GM21717 (cell line): Measurements from ENCODE around the gene CTRB2.
"Not testable (repeated sequence)": the region's sequence is repeated elsewhere in the genome, so short reads cannot be mapped to it uniquely, and the experiment has no call there.

Experiments used
- ATAC-seq: cut with Tn5 transposase; IDR thresholded peaks from one replicate; pipeline ENCODE4 v1.9.1; 2021; ENCODE audit warnings: mild to moderate bottlenecking, moderate library complexity; ENCODE audit not compliant: unreplicated experiment

CTRB2 gene

DNA sequence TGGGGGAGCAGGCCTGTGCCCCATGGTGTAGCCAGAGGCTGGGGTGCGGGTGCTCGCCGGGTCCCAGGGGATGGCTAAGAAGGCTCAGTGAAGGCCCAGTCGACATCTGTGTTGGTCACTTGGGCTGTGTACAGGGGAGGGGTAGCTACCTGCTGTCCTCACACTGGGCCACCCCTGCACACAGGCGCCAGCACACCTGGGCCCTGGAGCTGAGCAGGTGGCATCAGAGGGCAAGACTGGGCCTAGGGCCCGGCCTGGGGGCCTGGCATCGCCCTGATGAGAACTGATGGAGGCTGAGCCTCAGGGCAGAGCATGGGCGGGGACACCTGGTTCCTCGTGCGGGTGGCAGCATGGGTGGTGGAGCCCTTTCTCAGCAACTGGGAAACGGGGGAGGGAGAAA lies 870 bp upstream of the CTRB2 start:
- ATAC-seq: no peak

DNA sequence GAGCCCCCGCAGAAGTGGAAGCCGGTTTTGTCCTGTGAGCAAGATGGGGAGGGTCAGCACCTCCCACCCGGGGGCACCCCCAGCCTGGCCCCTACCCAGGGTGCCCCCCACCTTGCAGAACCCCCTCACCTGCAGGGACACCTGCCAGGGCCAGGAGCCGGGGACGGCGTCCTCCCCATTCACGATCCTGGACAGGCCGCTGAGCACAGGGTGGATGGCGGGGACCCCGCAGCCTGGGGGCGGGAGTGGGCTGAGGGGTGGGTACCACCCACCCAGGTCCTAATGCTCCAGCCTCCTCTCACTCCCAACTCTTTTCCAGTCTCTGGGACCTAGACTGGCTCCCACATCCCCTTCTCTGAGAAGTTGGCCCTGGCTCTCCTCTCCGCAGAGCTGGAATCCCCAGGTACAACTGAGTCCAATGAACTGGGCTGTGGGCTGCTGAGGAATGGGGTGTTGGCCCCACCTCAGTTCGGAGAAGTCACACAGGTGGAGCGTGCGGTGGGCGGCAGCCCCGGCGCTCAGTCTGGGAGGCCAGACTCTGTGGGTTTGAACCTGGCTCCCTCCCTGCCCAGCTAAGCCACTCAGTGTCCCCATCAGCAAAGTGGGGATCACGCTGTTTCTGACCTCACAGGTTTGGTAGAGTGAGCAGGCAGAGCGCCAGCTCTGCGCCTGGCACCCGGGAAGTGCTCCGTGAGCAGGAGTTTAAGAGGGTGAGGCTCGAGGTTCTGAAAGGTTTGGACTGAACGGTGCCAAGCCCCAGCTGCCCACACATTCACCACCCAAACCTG lies 806 bp downstream of the CTRB2 start:
- not testable (repeated sequence) for ATAC-seq

DNA sequence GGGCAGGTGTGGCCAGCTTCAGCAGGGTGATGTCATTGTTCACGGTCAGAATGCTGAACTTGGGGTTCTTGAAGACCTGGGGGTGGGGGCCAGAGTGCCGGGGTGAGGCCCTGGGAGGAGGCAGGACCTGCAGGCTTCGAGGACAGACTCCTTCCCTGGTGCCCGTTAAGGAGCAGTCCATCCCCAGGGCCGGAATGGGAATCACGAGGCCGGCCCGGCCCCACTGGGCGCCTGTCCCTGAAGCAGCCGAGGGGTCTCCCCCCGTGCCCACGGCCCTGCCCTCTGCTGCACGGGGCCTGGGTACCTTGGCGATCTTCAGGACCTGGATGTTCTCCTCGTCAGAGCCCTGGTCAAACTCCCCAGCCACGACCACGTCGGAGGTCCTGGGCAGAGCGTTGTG lies 1.5 kb downstream of the CTRB2 start:
- not testable (repeated sequence) for ATAC-seq

DNA sequence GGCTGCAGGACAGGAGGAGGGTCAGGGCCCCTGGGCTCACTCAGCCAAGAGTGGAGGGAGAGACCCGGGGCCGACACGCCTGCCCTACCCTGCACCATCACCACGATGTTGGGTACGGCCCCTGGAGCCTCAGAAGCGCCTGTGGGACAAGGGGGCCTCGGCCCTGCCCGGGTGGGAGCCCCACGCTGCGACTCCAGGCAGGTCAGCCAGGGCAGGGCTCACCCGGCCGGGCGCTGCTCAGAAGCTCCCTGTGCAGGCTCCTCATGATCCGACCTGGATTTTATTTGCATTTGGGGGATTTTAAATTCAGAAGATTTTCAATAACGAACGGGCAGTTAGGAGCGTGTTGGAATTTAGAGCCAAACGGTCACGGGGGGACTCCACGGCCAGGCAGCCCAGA lies 2.1 kb downstream of the CTRB2 start:
- ATAC-seq: not testable (repeated sequence)

DNA sequence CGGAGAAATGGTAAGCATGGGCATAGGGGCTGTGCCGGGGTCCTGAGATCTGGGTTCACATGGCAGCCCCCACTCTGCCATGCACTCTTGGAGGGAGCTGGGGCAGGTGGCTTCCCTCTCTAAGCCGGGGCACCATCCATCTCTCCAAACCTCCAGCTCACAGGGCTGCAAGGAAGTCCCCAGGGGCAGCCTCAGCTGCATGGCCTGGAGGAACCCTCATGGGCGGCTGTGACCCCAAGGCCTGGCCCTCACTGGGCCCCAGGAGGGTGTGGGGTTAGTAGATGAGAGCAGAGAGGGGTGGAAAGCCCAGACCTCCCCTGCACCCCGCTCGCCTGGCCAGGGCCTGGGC lies 2.6 kb downstream of the CTRB2 start:
- ATAC-seq: no peak

DNA sequence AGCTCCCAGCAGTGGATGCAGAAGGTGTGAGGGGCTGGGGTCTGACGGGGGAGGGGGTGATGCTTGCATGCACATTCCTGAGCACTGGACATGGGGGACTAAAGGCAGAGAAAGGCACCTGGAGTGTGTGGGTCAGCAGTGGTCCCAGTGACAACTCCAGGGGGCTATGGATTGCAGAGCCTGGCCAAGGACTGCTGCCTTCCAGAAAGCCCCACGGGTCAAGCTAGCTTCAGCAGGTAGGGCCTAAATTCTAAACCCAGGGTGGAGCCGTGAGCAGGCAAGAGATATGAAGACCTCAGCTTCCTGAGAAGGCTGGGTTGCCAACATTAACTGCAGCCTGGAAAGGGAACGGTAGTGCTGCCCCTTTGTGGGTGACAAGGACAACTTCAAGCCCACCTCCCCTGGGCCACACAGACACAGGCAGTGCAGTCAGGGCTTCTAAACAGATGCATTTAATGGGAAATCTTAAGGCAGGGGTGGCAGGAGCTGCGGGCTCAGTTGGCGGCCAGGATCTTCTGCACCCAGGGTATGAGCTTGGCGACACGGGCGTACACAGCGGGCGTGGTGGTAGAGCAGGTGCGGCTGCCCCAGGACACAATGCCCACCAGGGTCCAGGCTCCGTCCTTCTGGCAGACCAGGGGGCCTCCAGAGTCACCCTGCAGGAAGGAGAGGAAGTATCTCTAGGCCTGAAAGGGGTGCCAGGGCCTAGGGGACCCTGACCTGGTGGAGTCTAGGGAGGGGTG lies 3.1 kb downstream of the CTRB2 start:
- ATAC-seq: no peak

DNA sequence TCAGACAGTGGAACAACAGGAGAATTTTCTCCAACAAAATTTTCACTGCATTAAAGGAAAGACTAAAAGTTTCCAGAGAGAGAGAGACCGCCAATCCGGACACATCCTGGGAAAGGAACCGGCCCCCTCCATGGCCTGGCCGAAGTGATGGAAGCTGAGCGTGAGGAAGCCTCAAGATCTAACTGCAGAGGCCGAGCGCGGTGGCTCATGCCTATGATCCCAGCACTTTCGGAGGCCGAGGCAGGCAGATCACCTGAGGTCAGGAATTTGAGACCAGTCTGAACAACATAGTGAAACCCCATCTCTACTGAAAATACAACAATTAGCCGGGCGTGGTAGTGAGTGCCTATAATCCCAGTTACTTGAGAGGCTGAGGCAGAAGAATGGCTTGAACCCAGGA lies 3.9 kb downstream of the CTRB2 start:
- ATAC-seq: no peak

DNA sequence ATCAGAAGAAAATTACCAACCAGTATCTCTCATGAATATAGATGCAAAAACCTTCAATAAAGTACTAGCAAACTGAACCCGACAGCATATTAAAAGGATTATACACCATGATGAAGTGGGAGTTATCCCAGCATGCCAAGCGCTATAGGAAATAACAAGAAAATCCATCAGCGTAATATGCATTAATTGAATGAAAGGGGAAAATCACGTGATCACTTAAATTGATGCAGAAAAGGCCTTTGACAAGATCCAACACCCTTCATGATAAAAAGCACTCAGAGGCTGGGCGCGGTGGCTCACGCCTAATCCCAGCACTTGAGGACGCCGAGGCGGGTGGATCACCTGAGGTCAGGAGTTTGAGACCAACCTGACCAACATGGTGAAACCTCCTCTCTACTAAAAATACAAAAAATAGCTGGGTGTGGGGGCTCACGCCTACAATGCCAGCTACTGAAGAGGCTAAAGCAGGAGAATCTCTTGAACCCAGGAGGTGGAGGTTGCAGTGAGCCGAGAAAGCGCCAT lies 4.8 kb downstream of the CTRB2 start:
- ATAC-seq: no peak

DNA sequence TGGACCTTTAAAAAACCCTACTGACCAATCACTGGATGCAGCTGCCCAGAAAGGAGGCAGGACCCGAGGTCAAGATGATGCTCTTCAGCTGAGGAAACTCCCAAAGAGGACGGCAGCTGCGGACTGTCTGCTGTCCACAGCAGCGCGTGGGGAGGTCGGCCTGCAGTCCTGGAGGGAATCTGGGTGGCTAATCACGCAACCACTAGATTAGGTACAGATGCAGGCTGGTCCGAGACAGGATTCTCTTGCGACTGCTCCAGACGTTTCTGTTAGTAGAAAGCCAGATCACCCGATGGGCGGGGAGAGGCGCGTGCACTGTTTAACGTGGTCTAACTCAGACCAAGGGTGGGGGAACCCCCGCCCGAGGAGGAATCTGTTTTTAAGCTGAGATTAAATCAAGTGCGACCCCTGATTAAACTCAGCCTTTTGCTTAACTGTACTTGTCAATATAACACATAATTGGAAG lies 8.8 kb downstream of the CTRB2 start:
- ATAC-seq: no peak

DNA sequence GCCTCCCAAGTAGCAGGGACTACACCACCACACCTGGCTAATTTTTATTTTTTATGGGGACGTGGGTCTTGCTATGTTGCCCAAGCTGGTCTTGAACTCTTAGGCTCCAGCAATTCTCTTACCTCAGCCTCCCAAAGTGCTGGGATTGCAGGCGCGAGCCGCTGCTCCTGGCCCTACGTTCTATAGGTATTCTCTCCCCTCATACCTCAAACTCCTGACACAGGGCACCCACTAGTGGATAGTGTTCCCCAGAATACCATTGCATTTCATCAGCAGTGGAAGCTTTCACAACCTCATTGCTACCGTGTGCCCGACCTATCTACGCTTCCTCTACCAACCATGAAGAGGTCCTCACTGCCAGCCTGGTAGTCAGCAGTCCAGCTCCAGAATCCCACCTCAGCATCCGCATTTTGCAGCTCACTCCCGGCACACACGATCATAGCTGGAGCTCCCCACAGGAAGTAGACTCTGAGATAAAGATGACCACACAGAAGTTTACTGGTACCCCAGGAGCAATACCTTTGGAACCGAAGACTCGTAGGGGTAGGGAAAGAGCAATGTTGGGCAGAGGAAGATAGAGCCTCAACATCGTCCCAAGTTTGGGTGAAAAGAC lies 9.3 kb downstream of the CTRB2 start:
- no peak for ATAC-seq

DNA sequence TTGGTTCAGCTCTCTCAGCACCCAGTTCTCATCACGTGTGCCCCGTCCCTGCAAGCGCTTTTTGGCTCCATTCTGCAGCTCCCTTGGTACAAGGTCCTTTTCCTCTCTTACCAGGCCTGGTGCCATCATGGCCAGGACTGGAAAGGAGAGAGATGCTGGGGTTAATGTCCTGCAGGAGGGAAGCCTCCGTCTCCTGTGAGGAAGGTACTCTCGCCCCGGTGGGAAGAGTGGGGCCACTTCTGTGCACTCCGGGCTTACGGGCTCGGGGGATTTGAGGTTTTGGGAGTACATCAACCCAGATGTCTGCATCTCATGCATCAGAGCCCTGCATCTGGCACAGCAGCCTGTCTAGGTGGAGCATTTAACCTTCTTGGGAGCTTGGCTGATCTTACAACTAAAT lies 10.1 kb downstream of the CTRB2 start:
- no peak for ATAC-seq

DNA sequence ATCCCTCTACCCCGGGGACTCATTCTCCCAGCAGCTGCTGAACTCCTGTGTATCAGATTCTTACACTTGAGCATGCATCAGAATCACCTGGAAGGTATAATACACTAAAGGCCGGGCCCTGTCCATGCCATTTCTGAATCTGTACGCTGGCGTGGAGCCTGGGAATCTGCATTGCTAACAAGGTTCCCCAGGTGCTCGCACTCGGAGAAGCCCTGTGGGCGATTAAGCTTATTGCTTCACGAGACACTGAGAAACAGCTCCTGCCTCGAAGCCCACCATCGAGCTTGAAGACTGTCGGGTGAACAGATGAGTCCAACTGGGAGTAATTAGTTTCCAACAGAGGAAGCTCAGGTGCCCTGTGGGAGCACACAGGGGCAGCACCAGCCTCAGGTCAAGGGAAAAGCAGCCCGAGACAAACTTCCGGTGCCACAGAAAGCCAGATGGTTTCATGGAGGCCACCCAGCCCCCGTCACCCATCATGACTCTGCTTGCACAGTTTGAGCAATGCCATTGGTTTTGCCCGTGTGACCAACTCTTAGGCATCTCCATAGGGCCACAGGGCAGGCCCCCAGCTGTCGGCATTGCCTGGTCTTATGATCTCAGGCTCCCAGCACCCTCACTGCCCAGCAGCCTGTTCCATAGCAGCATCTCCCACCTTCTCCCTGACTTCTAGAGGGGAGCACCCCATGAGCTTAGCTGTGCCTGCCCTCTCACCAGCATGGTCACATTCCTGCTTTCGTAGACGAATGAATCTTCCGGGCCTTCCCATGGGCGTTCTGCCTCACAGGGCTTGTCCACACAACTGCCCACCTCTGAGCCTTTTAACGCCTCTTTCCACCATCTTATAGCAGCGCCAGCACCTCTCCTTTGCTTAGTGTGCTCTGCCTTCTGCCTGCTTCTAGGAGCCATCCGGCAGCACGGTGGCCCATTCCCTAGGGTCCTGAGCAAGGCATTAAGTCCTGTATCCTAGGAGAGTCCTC lies 10.9 kb downstream of the CTRB2 start:
- ATAC-seq: no peak

DNA sequence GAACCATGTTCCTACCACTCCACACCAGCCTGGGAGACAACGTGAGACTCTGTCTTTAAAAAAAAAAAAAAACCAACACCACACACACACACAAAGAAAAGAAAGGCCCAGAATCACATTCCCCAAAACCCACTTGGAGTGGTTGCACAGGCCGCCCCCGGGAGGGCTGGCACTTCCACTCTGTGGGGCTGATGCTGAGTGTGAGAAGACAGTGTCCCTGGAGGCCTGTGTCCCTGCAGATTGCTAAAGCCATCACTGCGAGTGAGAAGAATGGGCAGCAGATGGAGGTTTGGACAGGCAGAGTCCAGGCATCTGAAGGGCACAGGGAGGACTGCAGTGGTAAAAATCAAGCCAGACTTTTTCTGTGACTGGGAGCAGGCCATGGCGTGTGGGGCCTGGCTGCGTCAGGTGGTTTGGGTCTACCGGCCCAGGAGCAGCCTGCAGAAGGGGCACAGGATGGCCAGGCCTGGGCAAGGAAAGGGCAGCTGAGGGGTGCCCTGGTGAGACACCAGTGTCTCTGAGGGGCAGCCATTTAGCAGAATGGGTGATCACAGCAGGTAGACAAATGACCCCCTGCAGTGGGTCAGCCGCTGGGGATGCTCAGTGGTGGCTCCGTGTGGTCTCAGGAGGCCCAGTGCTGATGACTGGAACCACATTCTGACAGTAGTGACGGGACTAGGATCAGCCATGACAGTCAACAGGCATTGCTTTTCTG lies 13.1 kb downstream of the CTRB2 start:
- no peak for ATAC-seq

DNA sequence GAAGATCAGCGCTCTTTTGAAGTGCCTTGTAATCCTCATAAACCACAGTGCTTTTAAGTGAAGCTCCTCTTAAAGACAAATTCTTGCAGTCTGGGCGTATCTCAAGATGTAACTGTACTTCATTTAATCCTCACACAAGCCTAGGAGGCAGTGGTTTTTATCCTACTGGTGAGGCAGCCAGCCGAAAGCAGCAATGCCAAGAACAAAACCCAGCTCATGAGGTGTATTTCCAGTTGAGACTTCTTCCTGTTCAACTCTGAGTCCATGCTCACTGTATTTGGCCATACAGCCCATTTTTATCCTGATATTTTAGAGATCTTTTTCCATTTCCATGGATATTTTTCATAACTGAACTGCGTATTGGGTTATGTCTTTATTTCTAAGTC lies 13.7 kb downstream of the CTRB2 start:
- no peak for ATAC-seq

DNA sequence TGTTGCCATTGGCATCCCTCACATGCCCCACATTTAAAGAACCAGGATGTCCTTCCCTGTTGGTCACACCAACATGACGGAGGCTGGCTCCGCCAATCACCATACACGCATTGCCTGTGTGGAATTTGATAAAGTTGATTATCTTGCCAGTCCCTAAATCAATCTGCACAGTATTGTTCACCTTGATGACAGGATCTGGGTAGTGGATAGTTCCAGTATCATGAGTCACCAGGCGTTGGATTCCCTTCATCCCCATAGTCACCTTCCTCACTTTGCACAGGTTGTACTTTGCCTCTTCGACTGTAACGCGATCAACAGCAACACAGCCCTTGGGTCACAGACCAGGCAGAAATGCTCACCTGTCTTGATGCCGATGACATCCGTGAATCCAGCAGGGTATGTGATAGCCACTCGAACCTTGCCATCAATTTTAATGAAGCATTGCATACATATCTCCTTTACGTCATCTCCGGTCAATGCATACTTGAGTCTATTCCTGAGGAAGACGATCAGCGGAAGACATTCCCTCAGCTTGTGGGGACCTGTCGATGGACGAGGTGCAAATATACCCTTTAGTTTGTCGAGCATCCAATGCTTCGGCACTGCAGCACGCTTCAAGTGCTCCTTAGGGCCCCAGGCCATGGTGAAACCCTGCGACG lies 14.2 kb downstream of the CTRB2 start:
- no peak for ATAC-seq

DNA sequence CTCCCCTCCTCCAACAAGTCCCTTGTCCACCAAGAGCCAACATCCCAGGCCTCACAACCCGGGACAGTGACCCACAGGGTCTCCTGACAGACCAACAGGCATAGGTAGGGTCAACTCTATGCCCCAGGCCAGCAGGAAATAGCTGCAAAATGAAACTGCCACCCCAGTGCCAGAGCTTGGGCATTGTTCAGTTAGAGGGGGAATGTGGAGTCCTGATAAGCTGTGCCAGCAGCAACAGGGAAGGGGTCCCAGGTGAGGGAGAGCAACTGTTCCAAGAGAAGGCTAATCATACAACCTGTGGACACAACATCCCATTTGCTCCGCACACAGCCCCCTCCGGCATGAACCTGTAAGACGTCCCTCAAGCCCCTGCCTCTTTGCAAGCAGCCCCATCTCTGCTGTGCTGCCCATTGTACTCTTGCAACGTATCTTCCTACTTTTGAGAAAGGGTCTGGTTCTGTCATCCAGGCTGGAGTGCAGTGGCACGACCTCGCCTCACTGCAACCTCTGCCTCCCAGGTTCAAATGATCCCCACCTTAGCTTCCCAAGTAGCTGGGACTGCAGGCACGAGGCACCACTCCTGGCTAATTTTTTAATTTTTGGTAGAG lies 17.2 kb downstream of the CTRB2 start:
- ATAC-seq: no peak

DNA sequence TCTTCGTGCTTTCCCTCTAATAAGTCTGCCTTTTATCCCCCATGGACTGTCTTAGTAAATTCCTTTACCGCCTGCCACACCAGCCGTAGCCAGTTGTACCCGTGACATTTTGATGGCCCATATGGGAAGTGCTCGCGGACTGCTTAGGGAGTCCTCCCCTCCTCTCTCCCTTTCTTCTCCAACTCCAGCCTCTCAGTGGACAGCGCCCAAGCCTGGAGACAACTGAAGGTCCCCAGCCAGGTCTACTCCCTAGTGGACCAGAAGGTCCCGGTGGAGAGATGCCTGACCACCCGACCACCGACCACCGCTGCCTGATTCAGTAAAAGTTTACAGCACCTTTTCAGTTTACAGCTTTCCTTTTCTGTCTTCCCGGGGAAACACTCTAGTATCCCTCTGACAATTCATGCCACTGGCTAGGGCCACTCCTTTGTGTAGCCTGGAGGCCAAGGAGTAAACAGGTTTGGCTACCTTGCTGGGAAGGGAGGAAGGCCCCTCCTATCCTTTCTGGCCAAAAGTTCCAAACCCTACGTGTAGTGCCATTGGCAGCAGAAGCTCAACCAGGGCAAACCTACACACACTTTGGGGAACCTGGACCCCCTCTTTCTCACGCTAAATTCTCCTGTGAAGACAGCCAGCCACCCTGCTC lies 18.0 kb downstream of the CTRB2 start:
- ATAC-seq: no peak

DNA sequence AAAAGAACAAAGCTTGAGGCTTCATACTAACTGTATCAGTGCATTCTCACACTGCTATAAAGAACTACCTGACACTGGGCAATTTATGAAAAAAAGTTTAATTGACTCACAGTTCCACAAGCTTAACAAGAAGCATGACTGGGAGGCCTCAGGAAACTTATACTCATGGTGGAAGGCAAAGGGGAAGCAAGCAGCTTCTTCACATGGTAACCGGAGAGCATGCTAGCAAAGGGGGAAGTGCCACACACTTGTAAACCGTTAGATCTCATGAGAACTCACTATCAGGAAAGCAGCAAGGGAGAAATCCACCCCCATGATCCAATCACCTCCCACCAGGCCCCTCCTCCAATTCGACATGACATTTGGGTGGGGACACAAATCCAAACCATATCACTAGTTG lies 25.3 kb downstream of the CTRB2 start:
- no peak for ATAC-seq

DNA sequence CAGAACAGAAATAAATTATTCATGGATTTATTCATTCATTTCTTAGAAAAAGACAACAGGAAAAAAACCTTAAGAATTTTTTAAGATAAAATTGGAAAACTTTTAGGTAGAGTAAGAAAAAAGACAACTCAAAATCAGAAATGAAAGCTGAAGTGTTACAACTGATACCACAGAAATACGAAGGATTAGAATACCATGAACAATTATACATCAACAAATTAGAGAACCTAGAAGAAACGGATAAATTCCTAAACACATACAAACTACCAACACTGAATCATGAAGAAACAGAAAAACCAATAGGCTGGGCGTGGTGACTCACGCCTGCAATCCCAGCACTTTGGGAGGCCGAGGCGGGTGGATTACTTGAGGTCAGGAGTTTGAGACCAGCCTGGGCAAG lies 27.8 kb downstream of the CTRB2 start:
- ATAC-seq: no peak
